HG03354 (cell line): ENCODE measurements around the gene SLC39A11.
"Not testable (repeated sequence)": the region's sequence is repeated elsewhere in the genome, so short reads cannot be mapped to it uniquely, and the experiment has no call there.

Experiments used
- ATAC-seq: cut with Tn5 transposase; IDR thresholded peaks from one replicate; pipeline ENCODE4 v1.9.1; 2021; ENCODE audit warnings: mild to moderate bottlenecking; ENCODE audit not compliant: unreplicated experiment, poor library complexity, severe bottlenecking

Gene SLC39A11

DNA sequence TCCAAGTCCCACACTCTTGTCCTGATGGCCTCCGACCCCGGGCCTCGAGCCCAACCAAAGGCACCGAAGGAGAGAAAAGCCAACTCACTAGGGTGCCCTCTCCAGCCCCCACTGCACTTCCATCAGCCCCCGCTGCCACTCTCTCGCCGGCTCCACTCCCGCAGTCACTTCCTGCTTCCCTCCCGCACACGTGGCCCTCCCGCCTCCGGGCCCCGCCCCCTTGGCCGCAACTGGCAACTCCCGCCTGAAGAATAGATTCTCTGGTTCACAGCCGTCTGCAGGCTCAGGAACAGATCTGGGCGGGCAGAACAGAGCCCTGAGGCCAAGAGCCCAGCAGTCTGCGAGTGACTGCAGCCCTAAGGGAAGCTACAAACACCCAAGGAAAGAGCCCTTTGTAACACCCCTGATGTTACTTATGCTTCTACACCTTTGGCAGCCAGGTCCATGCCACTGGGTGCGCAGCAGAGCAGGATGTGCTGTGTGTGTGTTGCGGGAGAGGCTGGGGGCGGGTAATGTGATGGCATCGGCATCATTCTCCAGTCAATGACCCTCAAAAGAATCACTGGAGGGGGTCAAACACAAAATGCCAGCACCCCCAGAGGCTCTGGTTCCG is at the start of gene SLC39A11:
Gene SLC39A11 (minus strand): TSS at position 166 of the 613 bp plus-strand sequence. CDS start 3,924 bp downstream, outside the sequence.
- peak; percentile 100 for ATAC-seq

DNA sequence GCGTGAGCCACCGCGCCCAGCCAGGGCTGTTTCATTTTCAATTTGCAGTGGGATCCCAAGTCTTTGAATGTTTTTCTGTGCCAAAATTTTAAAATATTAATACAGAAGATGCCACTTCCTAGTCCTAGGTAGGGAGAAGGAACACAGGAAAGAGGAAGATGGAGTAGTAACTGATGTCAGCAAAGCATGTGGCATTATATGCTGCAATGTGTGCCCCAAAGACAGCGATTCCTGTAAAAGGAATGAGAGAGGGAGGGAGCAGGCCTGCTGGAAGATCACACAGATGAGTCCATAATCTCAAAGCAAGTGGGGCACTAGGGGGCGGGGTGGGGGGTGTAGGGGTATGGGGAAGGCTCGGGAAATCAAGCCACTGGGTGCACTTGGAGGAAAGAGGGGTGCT is 48.9 kb upstream of the SLC39A11 start:
- ATAC-seq = no peak

DNA sequence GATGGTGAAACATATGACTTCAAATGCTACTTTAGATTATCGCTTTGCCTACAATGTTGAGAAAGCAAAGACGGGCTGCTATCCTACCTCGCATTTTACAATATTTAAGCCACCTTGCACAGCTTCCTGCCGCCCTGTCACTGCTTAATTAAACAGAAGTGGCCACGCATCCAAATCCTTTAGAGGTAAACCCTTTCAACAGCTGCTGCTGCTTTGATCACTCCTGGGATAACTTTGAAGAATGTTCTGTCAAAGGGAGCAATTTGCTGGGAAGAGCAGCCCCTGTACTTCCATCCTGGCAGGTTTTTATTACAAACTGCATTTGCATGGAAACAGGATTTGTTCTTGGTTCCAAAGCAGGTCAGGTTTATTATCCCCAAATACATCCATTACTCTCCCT is 48.1 kb upstream of the SLC39A11 start:
- ATAC-seq = no peak

DNA sequence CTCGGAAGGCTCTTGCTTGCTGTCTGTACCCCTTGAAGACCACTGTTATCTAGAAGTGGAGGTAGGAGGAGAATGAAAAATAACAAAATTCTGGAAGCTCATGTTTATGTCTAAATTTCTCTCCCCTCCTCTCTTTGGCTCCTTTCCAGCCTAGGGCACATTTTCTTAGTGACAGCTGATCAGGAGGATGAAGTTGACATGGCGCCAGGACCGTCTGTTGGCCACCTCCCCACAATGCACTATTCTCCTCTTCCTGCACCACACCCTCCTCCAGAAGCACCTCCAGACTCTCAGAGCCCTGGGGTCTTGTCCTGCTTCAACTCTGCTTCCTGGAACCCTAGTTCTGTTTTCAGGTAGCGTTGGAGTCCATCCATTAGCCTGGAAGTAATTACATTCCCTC is 46.8 kb upstream of the SLC39A11 start:
- ATAC-seq = no peak

- ATAC-seq = no peak
These were observed 46.2 kb upstream of the SLC39A11 start for GRCh38 chr17:73138541-73139138.

DNA sequence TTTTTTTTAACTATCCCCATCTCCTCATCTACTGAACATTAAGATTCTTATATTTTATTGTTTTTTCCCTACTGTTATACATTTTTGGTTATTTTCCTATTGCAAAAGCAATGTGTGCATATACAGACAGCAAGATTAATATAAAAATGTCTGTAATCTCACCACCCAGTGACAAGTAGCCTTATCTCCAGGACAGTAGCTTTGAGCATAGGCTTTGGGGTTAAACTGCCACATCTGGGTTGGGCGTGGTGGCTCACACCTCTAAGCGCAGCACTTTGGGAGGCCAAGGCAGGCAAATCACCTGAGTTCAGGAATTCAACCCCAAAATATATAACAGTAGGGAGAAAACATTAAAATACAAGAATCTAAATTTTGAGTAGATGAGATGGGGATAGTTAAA is 44.9 kb upstream of the SLC39A11 start:
- ATAC-seq = no peak

GRCh38 chr17:73135766-73136165 is 43.3 kb upstream of the SLC39A11 start:
- no peak for ATAC-seq

GRCh38 chr17:73133911-73134649 is 41.6 kb upstream of the SLC39A11 start:
- ATAC-seq = no peak

GRCh38 chr17:73132085-73132492 is 39.6 kb upstream of the SLC39A11 start:
- ATAC-seq = no peak

- ATAC-seq = not testable (repeated sequence)
These were observed 39.0 kb upstream of the SLC39A11 start for GRCh38 chr17:73131439-73131838.

GRCh38 chr17:73130977-73131376 is 38.5 kb upstream of the SLC39A11 start:
- ATAC-seq = no peak

GRCh38 chr17:73128496-73128895 is 36.0 kb upstream of the SLC39A11 start:
- no peak for ATAC-seq

GRCh38 chr17:73126716-73127473 is 34.4 kb upstream of the SLC39A11 start:
- ATAC-seq = no peak

GRCh38 chr17:73123606-73124320 is 31.3 kb upstream of the SLC39A11 start:
- ATAC-seq = no peak

DNA sequence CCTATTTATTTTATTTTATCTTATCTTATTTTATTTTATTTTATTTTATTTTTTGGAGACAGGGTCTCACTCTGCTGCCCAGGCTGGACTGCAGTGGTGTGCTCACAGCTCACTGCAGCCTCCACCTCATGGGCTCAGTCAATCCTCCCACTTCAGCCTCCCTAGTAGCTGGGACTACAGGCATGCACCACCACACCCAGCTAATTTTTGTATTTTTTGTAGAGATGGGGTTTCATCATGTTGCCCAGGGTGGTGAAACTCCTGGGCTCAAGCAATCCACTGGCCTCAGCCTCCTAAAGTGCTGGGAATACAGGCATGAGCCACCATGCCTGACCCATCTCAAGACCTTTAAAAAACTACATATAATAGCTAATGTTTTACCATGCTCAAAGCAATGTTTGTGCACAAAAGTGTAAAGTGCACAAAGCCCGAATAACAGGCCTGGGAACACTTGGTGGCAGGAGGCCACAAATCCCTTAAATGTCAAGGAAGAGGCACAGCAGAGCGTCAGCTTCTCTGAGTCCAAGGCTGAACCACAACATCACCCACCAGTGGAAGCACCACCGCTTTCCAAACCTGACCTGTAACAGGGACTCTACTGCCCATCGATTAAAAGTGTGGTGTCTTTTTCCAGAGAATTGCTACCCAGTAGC is 30.6 kb upstream of the SLC39A11 start:
- no peak for ATAC-seq

DNA sequence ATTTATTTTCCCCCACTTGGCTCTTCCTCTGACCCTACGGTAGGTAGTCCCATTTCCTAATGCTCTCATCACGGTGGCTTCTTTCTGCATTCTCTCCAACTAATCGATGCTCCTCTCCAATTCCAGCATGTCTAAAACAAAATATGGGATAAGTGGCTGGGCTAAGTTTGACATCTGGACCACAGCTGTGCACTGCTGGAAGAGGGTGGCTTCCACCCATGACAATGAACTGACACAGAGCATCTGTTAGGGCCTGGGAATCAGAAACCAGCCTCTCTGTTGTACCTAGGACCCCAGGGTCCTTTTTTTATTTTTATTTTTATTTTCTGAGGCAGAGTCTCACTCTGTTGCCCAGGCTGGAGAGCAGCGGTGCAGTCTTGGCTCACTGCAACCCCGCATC is 29.0 kb upstream of the SLC39A11 start:
- no peak for ATAC-seq

DNA sequence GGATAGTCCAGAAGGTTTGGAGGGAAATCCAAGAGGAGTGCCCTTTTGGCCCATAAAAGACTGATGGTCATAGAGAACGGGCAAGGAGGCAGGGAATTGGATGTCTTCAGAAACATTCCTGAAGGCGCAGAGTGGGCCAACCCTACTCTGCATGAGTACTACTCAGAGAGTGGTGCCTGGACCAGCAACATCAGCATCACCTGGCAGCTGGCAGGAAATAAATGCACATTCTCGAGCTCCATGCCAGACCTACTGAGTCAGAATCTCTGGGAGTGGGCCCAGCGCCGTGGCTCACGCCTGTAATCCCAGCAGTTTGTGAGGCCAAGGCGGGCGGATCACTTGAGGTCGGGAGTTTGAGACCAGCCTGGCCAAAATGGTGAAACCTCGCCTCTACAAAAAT is 27.1 kb upstream of the SLC39A11 start:
- ATAC-seq = no peak

DNA sequence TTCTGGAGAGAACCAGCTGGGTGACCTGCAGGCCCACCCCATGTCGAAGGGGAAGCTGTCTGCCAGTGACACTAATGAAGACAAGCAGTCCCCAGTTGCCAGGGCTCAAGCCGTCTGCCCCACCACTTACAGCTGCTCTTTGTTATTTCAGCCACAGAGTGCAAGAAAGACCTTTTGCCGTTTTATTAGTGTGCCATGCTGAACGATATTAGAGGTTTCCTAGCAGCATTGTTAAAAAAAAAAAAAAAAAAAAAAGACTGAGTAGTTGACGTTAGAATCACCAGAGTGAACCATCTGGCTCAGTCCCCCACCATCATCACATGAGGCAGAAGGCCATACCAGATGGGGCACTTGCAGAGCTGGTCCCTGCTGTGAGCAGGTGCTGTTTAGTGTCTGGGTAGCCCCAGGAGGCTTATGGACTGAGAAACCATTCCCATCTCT is 26.5 kb upstream of the SLC39A11 start:
- no peak for ATAC-seq

GRCh38 chr17:73118139-73118538 is 25.7 kb upstream of the SLC39A11 start:
- ATAC-seq = no peak
